ENCODE results near the gene AMMECR1L. TPM values are rescaled to one million over a fixed set of nuclear protein-coding genes. Genes with fewer than 3 reads are reported as not detected.

AMMECR1L gene
- total and polyA plus RNA-seq, 2 of the 13 experiments (the other 11 are each of a cell fraction or from before 2014, with no cell fraction given), result 9.1 to 14.2 TPM

DNA sequence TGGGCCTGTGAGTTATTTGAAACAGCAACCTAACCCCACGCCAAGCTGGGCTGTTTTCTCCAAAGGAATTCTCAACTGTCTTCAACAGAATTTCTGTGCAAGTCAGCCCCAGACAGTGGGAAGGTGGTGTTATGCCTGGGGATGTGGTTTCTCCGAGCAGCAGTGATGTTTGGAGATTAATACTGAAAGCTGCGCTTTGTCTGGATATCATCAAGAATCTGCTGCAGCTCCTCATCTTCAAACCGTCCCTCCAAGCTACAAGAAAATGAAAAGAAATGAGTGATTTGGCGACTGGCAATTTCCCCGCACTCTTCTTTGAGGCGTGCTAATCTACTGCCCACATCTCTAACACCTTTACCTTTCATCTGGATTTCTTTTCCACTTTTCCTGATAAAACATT lies 37.8 kb downstream of the AMMECR1L start (continued):
- TF ChIP-seq ZHX2 (IDR thresholded peaks at IDR 0.05; ENCODE audit: low read depth) (no peak), ZHX2 (CRISPR knock-in tag; IDR thresholded peaks at IDR 0.05; ENCODE audit: borderline replicate concordance) (no peak), ZNF318 (CRISPR knock-in tag; IDR thresholded peaks at IDR 0.05) (no peak), GATAD1 (CRISPR knock-in tag; IDR thresholded peaks at IDR 0.05) (no peak)

All from HepG2 (cell line).